Measurements from ENCODE around the gene ACTG2. TPM values are rescaled to one million over a fixed set of nuclear protein-coding genes. Genes with fewer than 3 reads are reported as not detected.
A peak's percentile ranks its signal among the peaks of the same experiment; 100 is the strongest.

ACTG2 gene
- 1,000 to 10,000 TPM; 2,261 to 5,929 (median 3,123) TPM for total RNA-seq

DNA sequence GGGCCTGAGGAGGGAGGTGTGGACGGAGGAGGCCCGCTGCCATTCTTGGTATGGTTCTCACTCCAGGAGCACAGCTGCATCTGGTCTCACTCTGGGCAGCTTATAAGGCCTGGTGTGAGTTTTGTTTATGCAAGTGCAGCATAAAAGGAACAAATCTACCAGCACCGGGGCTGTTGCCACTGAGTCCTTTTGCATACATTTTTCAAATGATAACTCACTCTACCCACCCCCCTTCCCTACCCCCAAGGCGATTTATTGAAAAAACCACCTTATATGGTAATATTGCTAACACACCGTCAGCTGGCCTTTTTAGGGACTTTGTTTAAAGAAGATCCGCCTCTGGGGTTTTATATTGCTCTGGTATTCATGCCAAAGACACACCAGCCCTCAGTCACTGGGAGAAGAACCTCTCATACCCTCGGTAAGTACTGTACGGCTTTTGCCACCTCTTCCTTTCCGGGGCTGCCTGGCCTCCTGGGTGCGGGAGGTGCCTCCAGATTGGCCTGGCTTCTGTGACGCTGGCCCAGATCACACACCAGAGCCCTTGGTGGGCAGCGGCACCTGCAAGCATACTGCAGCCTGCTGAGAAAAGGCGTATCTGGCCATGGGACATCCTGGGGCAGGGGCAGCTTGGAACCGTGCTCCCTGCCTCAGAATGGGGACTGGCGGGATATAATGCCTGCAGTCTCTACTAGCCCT, at the start of gene ACTG2:
Gene ACTG2 (plus strand): TSS at position 378 of the 699 bp plus-strand sequence. CDS start 8,304 bp downstream, outside the sequence.
- peak; percentile 98 for TF ChIP-seq POLR2AphosphoS5 (IDR thresholded peaks at IDR 0.05)
- no peak for TF ChIP-seq EP300 (IDR thresholded peaks at IDR 0.05)
- TF ChIP-seq, protein P1, sequence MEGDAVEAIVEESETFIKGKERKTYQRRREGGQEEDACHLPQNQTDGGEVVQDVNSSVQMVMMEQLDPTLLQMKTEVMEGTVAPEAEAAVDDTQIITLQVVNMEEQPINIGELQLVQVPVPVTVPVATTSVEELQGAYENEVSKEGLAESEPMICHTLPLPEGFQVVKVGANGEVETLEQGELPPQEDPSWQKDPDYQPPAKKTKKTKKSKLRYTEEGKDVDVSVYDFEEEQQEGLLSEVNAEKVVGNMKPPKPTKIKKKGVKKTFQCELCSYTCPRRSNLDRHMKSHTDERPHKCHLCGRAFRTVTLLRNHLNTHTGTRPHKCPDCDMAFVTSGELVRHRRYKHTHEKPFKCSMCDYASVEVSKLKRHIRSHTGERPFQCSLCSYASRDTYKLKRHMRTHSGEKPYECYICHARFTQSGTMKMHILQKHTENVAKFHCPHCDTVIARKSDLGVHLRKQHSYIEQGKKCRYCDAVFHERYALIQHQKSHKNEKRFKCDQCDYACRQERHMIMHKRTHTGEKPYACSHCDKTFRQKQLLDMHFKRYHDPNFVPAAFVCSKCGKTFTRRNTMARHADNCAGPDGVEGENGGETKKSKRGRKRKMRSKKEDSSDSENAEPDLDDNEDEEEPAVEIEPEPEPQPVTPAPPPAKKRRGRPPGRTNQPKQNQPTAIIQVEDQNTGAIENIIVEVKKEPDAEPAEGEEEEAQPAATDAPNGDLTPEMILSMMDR (IDR thresholded peaks at IDR 0.05), result no peak
- TF ChIP-seq POLR2A (IDR thresholded peaks at IDR 0.05), result peak; percentile 93
- Histone ChIP-seq H3K9me3 (no peaks in the 10 kb centered on the region), H3K4me1 (peaks cover 5 to 68% (median 6%) of the 10 kb centered on the region in 3 donors), H3K27me3 (no peaks in the 10 kb centered on the region), H3K4me3 (peak within 1 kb of the TSS; percentile 63 to 72), H3K36me3 (peaks cover 0 to 9% of the 10 kb centered on the region in 2 donors), H3K27ac (peak within 1 kb of the TSS; percentile 91 to 98 (median 96))
- ATAC-seq, result peak; percentile 79
- 29 to 40% methylated on average over 2 to 12 of the region's 15 CpGs for WGBS, 2 donors (ENCODE audit: low coverage in 1 of 2)

DNA sequence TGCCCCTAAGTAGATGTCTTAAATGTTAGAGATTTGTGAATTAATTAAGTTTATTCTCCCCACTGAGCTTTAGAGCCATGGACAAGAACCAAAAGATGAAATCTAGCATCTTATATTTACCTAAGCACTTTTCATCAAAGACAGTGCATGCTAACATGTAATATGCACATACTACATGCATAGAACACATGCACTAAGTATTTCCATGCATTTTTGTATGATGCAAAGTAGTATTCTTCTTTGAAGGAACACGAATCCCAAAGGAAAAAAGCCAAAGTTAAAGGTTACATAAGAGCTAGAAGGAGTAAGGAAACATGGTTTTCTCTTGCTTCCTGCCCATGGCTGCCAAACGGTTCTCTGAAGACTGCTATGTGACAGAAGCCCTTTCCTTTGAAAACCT, 48.7 kb upstream of the ACTG2 start:
- Histone ChIP-seq H3K27ac (peak overlapping the region in 2 of 4 donors; percentile 38 to 66), H3K36me3 (peaks cover 0 to 51% of the 10 kb centered on the region in 2 donors)
- 50 to 53% methylated on average over 2 of the region's 2 CpGs for WGBS, 2 donors (ENCODE audit: low coverage in 1 of 2)

DNA sequence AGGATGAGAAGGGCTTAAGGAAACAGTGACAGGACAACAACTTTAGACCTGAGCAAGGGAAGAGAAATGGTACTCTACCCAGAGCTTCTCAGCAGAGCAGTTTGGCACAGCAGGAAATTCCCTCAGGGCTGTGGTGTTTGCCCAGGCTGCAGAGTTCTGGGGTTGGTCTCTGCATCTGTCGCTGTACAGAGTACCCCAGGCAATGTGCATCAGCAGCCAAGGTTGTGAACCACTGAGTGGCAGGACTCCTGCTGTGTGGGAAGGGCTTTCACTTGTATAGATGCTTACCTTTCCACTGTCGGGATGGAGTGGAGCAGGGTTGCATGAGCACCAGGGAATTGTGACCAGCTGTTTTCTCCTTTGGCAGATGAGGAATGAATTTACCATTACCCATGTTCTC, 42.8 kb upstream of the ACTG2 start:
- H3K4me1 ChIP-seq, result peaks cover 0 to 8% (median 0%) of the 10 kb centered on the region in 3 donors
- H3K9me3 ChIP-seq, result no peaks in the 10 kb centered on the region
- H3K27ac ChIP-seq, result peak overlapping the region in 3 of 4 donors; percentile 41 to 61 (median 48)
- H3K4me3 ChIP-seq, result no peak overlapping the region
- WGBS, 2 donors (ENCODE audit: low coverage in 1 of 2), result 83% methylated on average over 2 of the region's 2 CpGs; no CpG with 5 or more reads in 1 of the 2 donors
- no peaks in the 10 kb centered on the region for H3K27me3 ChIP-seq
- no peak for ATAC-seq
- H3K36me3 ChIP-seq, result peaks cover 0 to 100% of the 10 kb centered on the region in 2 donors
- TF ChIP-seq POLR2AphosphoS5 (IDR thresholded peaks at IDR 0.05) (no peak), POLR2A (IDR thresholded peaks at IDR 0.05) (no peak)

More for the DNA sequence above, 48.7 kb upstream of the ACTG2 start:
- Histone ChIP-seq H3K9me3 (no peaks in the 10 kb centered on the region), H3K4me1 (peaks cover 0 to 33% (median 5%) of the 10 kb centered on the region in 3 donors), H3K4me3 (no peak overlapping the region), H3K27me3 (no peaks in the 10 kb centered on the region)
- TF ChIP-seq POLR2AphosphoS5 (IDR thresholded peaks at IDR 0.05) (no peak), POLR2A (IDR thresholded peaks at IDR 0.05) (no peak), EP300 (IDR thresholded peaks at IDR 0.05) (no peak)
- TF ChIP-seq, protein P1 (IDR thresholded peaks at IDR 0.05), result no peak
- no peak for ATAC-seq

DNA sequence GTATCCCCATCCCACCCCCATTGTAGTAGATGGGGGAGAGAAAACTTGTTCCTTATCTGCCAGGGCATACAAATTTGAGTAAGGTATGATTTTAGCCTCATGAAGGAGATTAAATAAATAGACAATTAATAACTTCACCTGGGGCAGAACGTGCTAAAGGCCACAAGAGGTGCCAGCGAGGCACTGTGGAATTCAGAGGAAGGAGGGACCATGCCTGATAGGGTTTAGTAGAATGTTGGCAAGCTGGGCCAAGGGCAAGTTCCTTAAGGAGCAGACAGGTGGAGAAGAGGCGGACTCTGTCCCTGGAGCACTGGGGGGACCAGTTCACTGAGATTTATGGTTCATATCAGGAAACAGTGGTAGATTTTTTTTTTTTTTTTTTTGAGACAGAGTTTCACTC, 41.5 kb upstream of the ACTG2 start:
- Histone ChIP-seq H3K27me3 (no peaks in the 10 kb centered on the region), H3K4me1 (peaks cover 0 to 8% (median 0%) of the 10 kb centered on the region in 3 donors), H3K27ac (peak overlapping the region in 1 of 4 donors; percentile 48), H3K36me3 (peaks cover 0 to 100% of the 10 kb centered on the region in 2 donors), H3K4me3 (no peak overlapping the region), H3K9me3 (no peaks in the 10 kb centered on the region)
- TF ChIP-seq POLR2AphosphoS5 (IDR thresholded peaks at IDR 0.05), result no peak
- TF ChIP-seq POLR2A (IDR thresholded peaks at IDR 0.05), result no peak
- TF ChIP-seq, protein P1 (IDR thresholded peaks at IDR 0.05), result no peak
- TF ChIP-seq EP300 (IDR thresholded peaks at IDR 0.05), result no peak
- no peak for ATAC-seq
- 54 to 56% methylated on average over 2 to 3 of the region's 3 CpGs for WGBS, 2 donors (ENCODE audit: low coverage in 1 of 2)

DNA sequence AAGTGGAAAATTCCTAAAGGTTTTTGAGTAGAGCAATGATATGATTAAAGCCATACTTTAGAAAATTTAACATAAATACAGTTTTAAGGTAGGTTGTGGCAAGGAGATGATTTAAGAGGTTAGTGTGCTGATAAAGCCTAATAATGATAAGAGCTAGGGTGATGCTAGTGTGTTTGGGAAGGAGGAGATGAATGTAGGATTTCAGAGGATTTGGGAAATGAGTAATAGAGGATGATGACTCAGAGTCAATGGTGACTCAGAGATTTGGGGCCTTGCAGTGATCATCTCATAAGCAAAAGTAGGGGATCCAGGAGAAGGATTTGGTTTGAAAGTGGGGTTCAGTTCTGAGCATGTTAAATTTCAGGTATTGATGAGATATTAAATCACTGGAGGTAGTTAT, 40.8 kb upstream of the ACTG2 start:
- no peaks in the 10 kb centered on the region for H3K27me3 ChIP-seq
- H3K4me1 ChIP-seq, result peaks cover 0 to 8% (median 0%) of the 10 kb centered on the region in 3 donors
- TF ChIP-seq POLR2AphosphoS5 (IDR thresholded peaks at IDR 0.05) (no peak), POLR2A (IDR thresholded peaks at IDR 0.05) (no peak), EP300 (IDR thresholded peaks at IDR 0.05) (no peak)
- TF ChIP-seq, protein P1 (IDR thresholded peaks at IDR 0.05), result no peak
- H3K36me3 ChIP-seq, result peaks cover 0 to 100% of the 10 kb centered on the region in 2 donors
- H3K27ac ChIP-seq, result peak overlapping the region in 1 of 4 donors; percentile 48
- no peak overlapping the region for H3K4me3 ChIP-seq
- H3K9me3 ChIP-seq, result no peaks in the 10 kb centered on the region
- no peak for ATAC-seq

Data from gastroesophageal sphincter (tissue), 4 donors.